ENCODE results near the gene MYO1F. TPM values are rescaled to one million over a fixed set of nuclear protein-coding genes. Genes with fewer than 3 reads are reported as not detected.

MYO1F gene
- total RNA-seq, 2 experiments from 2014 or later, result 21.0 to 21.4 TPM

- H3K9me3 Mint-ChIP-seq, result no peaks in the 10 kb centered on the region
- DNase-seq (no peak), ATAC-seq (peak; percentile 47)
- no peaks in the 10 kb centered on the region for H3K36me3 Mint-ChIP-seq (ENCODE audit: low read depth)
- TF ChIP-seq CTCF (IDR thresholded peaks at IDR 0.05), result peak; percentile 10
- CTCF ChIA-PET, result interaction anchor here (1.0 to 2.9 kb wide), 10 partner anchors 9 to 153 kb away, joined by 3 to 16 read pairs (median 3); partner anchors contain the start of gene MARCHF2
- H3K4me3 Mint-ChIP-seq, result peak overlapping the region; percentile 86
- intact Hi-C loops (cut with micrococcal nuclease), result loop anchor here (5.0 kb wide), 1 partner anchor 94 kb away; the partner anchor contains the start of gene MARCHF2
- peaks cover 6% of the 10 kb centered on the region for H3K4me1 Mint-ChIP-seq (ENCODE audit: low read depth)
- POLR2A ChIA-PET, result interaction anchor here (0.7 to 1.3 kb wide), 7 partner anchors 8 to 86 kb away, joined by 3 to 6 read pairs (median 3); partner anchors contain the start of genes HNRNPM and ZNF414
- H3K27ac Mint-ChIP-seq, result peak overlapping the region; percentile 46
- H3K27me3 Mint-ChIP-seq, result no peaks in the 10 kb centered on the region
Measured at GRCh38 chr19:8506402-8506957, 70.8 kb downstream of the MYO1F start.

GRCh38 chr19:8505680-8506401 lies 71.4 kb downstream of the MYO1F start:
- H3K4me3 Mint-ChIP-seq, result peak overlapping the region; percentile 86
- H3K27me3 Mint-ChIP-seq, result no peaks in the 10 kb centered on the region
- H3K4me1 Mint-ChIP-seq (ENCODE audit: low read depth), result peaks cover 6% of the 10 kb centered on the region
- ATAC-seq (peak; percentile 75), DNase-seq (peak; percentile 75)
- no peaks in the 10 kb centered on the region for H3K36me3 Mint-ChIP-seq (ENCODE audit: low read depth)
- peak; percentile 73 for TF ChIP-seq CTCF (IDR thresholded peaks at IDR 0.05)
- intact Hi-C loops (cut with micrococcal nuclease), result loop anchor here (5.0 kb wide), 1 partner anchor 94 kb away; the partner anchor contains the start of gene MARCHF2
- ChIA-PET CTCF (interaction anchor here (0.7 to 2.9 kb wide), 18 partner anchors 8 to 161 kb away, joined by 3 to 16 read pairs (median 4); partner anchors contain the start of genes MARCHF2, MYO1F and ZNF414), POLR2A (interaction anchor here (0.7 to 1.3 kb wide), 6 partner anchors 8 to 61 kb away, joined by 3 to 6 read pairs (median 4); partner anchors contain the start of genes HNRNPM and ZNF414)
- no peaks in the 10 kb centered on the region for H3K9me3 Mint-ChIP-seq
- H3K27ac Mint-ChIP-seq, result peak overlapping the region; percentile 85

GRCh38 chr19:8504919-8505318 lies 72.3 kb downstream of the MYO1F start:
- no peaks in the 10 kb centered on the region for H3K9me3 Mint-ChIP-seq
- DNase-seq (no peak), ATAC-seq (no peak)
- no peak overlapping the region for H3K27ac Mint-ChIP-seq
- peaks cover 13% of the 10 kb centered on the region for H3K4me1 Mint-ChIP-seq (ENCODE audit: low read depth)
- H3K36me3 Mint-ChIP-seq (ENCODE audit: low read depth), result no peaks in the 10 kb centered on the region
- TF ChIP-seq CTCF (IDR thresholded peaks at IDR 0.05), result no peak
- H3K4me3 Mint-ChIP-seq, result peak overlapping the region; percentile 48
- ChIA-PET POLR2A (interaction anchor here (1.3 kb wide), 1 partner anchor 17 kb away, joined by 6 read pairs; no protein-coding TSS in a partner anchor), CTCF (interaction anchor here (0.6 to 2.9 kb wide), 14 partner anchors 9 to 160 kb away, joined by 3 to 16 read pairs (median 5); partner anchors contain the start of genes MARCHF2, MYO1F and ZNF414)
- intact Hi-C loops (cut with micrococcal nuclease), result loop anchor here (5.0 kb wide), 1 partner anchor 93 kb away; the partner anchor contains the start of gene MARCHF2
- no peaks in the 10 kb centered on the region for H3K27me3 Mint-ChIP-seq

- Mint-ChIP-seq H3K36me3 (ENCODE audit: low read depth) (no peaks in the 10 kb centered on the region), H3K27me3 (no peaks in the 10 kb centered on the region), H3K4me1 (ENCODE audit: low read depth) (peaks cover 14% of the 10 kb centered on the region), H3K4me3 (peak overlapping the region; percentile 22), H3K9me3 (no peaks in the 10 kb centered on the region), H3K27ac (no peak overlapping the region)
- no peak for TF ChIP-seq CTCF (IDR thresholded peaks at IDR 0.05)
- CTCF ChIA-PET, result interaction anchor here (0.8 to 2.9 kb wide), 3 partner anchors 10 to 150 kb away, joined by 3 to 16 read pairs (median 5); no protein-coding TSS in a partner anchor
- no peak for ATAC-seq
- DNase-seq, result no peak
- intact Hi-C loops (cut with micrococcal nuclease), result no loop called here
- POLR2A ChIA-PET, result interaction anchor here (2.5 kb wide), 1 partner anchor 9 kb away, joined by 8 read pairs; the partner anchor contains the start of gene ZNF414
Measured at GRCh38 chr19:8504171-8504570, 73.1 kb downstream of the MYO1F start.

Measured in activated CD8-positive, alpha-beta T cell treated with anti-CD3 and anti-CD28 coated beads for 36 hours (primary cell).